SIG-M5 treated with dmso at 0.1 percent for 504 hours (cell line): ENCODE measurements around the gene PNPLA2.

Experiments used
- DNase-seq: peaks from one replicate; lab custom pipeline; 2025; ENCODE audit not compliant: unreplicated experiment; lab: John Stamatoyannopoulos, UW

Gene PNPLA2

DNA sequence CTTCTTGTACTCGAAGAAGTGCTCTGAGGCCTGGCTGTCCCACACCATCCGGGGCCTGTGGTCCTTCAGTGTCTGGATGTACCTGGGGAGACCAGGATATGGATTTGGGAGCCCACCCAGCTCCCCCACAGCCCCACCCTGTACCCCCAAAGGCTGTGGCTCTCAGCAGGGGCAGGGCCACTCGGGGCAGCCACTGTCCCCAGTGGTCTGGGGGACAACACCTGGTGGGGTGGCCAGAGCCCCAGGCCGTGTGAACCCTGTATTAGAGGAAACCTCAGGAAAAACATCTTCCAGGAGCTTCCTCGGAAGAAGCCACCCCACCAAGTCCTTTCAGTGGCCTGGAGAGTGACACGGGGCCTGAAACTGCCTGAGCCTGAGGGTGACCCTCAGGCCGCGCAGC lies 51.7 kb downstream of the PNPLA2 start:
- DNase-seq = no peak

- no peak for DNase-seq
Measured at GRCh38 chr11:871472-871871, 52.8 kb downstream of the PNPLA2 start.

GRCh38 chr11:872799-873198 lies 54.1 kb downstream of the PNPLA2 start:
- no peak for DNase-seq

GRCh38 chr11:873706-874105 lies 55.0 kb downstream of the PNPLA2 start:
- DNase-seq = no peak
